IPS-NIHi7 (cell line): ENCODE measurements around the gene DEDD2.

ENCODE experiments used
- DNase-seq: peaks from one replicate; pipeline ENCODE4 v3.0.0; 2012; ENCODE audit warnings: mixed read lengths; ENCODE audit errors: extremely low spot score

The DEDD2 gene

GRCh38 chr19:42228641-42229040 is 11.2 kb upstream of the DEDD2 start:
- DNase-seq = no peak

DNA sequence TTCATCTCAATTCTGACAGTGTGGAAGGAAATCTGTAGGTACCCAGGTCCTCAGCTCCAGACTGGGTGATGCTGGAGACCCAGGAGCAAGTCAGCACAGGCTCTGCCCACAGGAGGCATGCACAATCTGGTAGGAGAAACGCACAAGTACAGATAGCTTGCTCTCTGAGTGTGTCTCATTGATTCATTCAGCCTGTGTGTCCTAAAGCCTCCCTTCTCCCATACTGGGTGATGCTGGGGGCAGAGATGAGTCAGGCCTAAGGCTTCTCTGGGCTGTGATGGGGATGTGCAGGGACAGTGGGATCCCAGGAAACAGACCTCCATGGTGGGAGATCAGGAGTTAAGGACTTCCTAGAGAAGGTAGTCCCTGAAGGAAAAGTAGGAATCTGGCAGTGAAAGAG is 9.4 kb upstream of the DEDD2 start:
- DNase-seq = no peak

GRCh38 chr19:42225718-42226292 is 8.3 kb upstream of the DEDD2 start:
- no peak for DNase-seq

- DNase-seq = no peak
Measured at GRCh38 chr19:42224940-42225717, 7.7 kb upstream of the DEDD2 start.

- no peak for DNase-seq
Measured at GRCh38 chr19:42220751-42221097, 3.2 kb upstream of the DEDD2 start.

DNA sequence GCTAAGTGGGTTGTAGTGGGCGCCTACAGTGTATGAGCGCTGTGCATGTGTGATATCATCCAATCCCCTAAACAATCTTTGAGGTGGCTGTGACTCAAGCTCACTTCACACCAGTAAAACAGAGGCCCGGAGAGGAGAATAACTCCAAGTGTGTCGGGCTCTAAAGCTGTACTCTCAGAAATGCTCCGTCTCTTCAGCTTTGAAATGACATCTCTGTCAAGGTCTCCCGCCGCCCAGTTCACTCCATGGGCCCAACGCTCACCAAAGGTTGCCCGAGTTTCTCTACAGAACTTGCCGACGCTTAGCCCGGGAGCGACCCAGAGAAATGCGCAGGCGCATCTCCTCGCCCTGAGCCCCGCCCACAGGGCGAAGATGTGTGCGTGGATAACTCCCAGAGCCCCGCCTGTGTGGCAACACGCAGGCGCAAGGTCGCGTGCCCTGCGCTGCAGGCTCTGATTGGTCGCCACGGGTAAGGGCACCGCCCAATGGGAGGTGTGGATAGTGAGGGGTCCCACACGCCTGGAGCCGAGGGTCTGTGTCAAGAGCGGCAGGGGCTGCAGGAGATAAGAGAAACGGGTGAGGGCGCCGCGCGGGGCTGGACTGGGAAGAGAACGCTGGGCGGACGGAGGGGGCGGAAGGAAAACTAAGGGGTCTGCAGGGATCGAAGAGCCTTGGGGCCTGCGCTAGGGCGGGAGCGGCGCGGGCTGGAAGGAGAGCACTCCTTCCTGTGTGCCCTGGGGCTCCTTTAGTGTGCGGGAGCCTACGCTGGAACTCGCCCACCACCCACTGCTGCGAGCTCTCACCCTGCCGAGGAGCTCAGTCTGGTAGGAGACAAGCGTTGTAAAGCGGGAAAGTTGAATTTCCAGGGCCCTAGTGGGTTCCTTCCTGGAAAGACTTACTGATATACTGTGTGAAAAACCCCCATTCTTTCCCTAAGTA is 2.6 kb upstream of the DEDD2 start, which contains the start of gene ZNF526:
TSS of gene ZNF526 (plus strand) at position 501 of the 939 bp plus-strand sequence. CDS start 4,092 bp downstream, outside the sequence.
- peak; percentile 99 for DNase-seq

DNA sequence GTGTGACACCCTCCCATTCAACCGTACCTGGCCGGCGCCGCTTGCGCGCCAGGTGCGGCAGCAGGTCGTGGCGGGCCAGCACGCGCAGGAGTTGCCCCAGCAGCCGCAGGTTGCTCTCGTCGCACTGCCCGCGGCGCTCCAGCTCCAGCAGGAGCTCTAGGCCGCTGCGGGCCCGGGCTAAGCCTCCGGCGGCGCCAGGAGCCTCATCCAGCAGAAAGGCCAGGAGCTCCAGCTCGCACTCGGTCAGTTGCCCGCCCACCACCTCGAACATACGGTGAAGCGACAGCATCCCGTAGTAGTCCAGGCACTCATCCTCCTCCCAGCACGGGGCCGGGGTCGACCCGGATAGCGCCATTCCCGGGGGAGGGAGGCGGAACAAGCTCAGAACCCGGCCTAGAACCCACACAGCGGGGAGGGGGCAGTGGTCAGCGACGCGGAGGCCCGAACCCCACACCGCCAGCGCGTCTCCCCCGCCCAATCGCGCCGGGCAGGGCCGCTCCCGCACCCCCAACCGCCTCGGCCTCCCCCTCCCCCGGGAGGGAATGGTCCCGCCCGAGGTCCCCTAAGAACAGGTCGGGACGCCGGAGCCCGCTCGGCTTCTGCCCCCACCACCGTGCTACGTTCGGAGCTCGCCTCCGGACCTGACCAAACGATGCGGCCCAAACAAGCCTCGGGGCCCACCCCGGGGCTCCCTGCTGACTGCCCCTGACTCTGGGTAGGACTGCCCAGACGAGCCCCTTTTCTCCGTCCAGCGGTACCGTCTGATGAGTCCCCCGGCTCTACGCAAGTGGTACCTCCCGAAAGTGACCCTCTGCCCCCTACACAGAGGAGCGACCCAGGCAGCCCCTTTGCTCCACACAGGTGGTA is 591 bp downstream of the DEDD2 start:
- peak; percentile 73 for DNase-seq

DNA sequence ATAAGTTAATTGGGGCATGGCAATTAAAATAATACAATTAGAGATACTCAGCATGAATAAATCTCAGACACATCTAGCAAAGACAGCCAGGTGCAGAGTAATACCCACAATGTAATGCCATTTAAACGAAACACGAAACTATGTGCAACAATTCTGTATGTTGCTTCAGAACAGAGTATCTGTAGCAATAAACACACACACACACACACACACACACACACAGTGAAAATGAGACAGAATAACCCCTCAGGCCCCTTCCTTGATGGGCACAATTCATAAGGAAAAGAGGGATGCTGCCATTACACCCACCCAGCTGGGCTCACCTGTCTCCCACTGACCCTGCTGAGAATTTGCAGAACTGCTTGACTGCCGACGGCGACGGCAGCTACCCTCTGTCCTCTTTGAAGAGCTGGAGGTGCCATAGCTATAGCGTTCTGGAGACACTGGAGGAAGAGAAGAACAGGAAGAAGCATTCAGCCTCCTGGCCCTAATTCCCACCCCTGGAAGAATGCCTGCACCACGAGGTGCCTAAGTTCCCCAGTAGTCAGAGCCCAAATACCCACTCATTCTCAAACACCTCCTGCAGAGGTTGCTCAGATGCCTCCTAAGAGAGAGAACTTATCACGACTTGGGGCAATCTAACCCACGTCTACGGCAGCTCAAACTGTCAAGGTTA is 2.5 kb downstream of the DEDD2 start:
- no peak for DNase-seq

DNA sequence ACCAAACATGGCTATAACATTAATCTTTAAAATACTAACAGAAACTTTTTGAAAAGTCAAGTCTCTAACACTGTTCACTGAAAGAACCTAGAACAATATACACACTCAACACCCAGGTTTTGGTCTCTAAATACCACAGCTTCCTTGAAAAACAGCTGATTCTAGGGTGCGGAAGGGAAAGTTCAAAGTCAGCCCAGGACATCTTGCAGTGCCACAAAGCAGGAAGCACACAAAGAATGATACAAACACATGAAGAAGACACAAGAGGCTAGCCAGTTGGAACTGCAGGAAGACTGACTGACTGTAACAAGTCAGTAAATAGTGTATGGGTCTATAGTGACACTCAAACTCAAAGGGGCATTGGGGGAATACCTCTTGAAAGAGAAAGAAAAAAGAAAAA is 4.6 kb downstream of the DEDD2 start:
- DNase-seq = no peak

DNA sequence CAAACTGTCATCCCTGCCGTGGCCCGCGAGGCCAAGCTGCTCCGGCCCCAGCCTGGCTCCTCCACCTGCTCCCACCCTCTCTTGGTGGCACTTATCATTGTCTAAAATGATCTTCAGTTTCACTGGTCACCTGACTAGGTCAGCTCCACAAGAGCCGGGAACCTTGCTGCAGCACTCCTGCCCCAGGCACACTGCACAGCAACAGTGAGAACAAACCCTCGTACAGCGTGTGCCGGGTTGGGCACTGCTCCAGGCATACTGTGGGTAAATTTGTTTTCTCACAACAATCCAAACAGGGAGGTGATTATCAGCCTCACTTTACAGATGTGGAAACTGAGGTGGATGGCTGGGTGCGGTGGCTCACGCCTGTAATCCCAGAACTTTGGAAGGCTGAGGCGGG is 8.9 kb downstream of the DEDD2 start:
- DNase-seq = no peak

DNA sequence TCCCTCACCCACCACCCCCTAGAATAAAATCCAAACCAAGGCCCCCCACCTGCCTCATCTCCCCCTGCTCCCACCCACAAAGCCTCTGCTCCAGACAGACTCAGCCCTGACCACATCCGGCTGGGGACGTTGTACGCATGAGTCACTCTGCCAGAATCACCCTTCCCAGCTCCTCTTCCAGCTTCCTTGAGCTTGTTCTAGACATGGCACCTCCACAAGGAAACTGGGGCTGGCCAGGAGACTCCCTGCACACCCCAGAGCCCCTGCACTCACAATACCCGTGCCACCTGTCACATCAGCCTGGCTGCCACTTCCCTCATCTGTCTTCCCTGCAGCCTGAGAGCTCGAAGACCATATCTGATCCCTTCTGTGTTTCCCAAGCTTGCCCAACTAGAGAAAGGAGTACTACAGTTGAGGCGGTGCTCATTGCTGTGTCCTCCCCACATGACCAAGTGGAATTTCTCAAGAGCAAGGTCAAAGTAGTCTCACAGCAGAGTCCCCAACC is 9.7 kb downstream of the DEDD2 start:
- DNase-seq = no peak

DNA sequence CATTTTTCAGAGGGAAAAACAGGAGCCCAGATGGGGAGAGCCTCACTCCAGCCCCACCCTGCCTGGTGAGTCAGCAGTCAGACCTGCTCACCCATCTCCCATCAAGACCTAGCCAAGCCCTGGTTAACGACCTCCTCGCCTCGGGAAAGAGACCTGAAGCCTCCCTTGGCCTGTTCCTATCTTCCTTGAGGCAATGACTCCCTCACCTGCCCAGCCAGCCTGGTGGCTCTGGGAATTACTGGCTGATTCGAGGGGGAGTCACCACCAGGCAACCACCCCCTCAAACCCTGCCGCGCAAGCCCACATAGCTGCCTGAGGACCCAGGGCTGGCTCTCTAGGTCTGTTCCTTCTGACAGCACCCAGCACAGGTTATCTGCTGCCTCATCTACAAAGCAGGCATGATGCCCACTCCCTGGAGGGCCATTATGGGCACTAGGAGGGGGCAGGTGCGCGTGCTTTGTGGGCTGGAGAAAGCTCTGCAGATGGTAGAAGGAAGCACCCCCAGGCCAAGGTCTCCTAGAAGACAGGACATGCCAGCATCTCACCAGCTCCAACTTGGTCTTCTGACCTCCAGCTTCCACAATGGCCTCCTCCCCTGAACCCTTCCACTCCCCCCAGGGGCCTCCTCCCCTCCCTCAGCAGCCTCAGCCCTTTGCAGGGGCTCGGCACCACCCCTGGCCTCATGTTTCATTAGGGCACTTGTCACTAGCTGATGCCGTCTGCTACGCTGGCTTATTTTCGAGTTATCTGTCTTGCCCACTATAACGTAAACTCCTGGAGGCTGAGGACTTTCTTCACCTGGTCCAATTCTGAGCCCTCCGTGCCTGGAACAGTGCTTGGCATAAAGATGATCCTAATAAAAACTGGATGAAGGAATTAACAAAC is 10.4 kb downstream of the DEDD2 start:
- DNase-seq = no peak

GRCh38 chr19:42204664-42205063 is 12.8 kb downstream of the DEDD2 start:
- DNase-seq = peak; percentile 68

GRCh38 chr19:42203700-42204099 is 13.8 kb downstream of the DEDD2 start:
- no peak for DNase-seq

DNA sequence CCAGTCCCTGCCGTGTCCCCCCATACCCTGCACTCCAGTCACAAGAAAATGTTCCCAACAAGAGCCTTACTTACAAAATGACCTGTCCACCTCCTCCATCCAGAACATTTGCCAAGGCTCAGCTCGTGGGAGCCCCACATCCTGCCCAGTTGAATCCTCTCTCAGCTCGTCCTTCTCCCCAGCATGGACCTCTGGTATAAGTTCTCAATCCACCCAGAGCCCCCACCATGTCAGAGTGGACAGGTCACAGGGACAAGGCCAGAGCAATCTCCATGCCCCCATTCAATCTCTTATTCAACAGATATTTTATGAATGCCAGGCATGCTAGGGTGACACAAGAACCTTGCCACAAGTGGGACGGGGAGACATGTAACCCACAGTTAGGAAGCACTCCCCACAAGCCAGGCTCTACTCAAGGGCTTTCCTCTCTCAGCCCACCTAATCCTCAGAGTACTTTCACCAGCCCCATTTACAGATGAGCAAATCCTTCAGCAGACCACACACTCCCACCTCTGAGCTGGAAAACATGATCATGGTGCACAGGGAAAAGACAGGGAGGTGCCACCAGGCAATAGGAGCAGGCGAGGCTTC is 15.1 kb downstream of the DEDD2 start:
- no peak for DNase-seq

- DNase-seq = no peak
Measured at GRCh38 chr19:42201489-42202289, 15.8 kb downstream of the DEDD2 start.

DNA sequence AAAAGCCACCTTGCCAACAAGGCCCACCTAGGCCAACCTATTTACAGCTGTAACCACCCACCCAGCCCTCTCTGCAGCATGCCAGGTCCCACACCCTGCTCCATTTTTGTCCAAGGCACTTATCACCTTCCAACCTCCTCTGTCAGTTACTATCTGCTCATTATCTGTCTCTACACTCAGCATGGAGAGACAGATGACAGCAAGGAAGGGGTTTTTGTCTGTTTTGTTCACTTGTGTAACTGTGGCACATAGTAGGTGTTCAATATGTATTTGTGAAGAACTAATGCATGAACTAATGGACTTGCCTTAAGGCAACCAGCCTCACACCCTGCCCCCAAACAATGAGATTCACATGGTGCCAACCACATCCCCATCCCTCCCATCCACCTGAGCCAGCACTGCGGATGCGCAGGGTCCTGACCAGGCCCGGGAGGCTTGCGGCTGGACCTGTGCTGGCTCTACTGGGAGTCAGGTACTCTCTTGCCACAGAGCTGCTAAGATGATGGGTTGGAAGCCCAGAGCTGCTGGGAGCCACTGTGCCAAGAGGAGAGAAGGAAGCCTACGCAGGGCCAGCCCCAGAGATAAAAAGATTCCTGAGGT is 17.3 kb downstream of the DEDD2 start:
- DNase-seq = no peak
